Stomach (tissue), 4 donors: ENCODE data around the gene SIRPB2.

Source experiments
- EP300 ChIP-seq: sonication (generic); formaldehyde crosslinking; IDR thresholded peaks from one replicate; pipeline ENCODE4 v1.6.1; 2017; ENCODE audit warnings: antibody characterized with exemption
- POLR2A ChIP-seq, 4 donors: fragments of 450-650 bp; IDR thresholded peaks; one replicate each; pipeline ENCODE4 v1.6.1; 2016; ENCODE audit warnings: antibody characterized with exemption in 4 of 4, control low read depth in 2 of 4, mild to moderate bottlenecking in 1 of 4, moderate library complexity in 1 of 4
- POLR2AphosphoS5 ChIP-seq, 3 donors: sonication (generic); formaldehyde crosslinking; IDR thresholded peaks; one replicate each; pipeline ENCODE4 v1.6.1; 2016; ENCODE audit warnings: antibody characterized with exemption in 3 of 3
- TF ChIP-seq, protein P1 (sequence below), 7 experiments: fragments of 450-650 bp in 4 of 7; fragments of 200-600 bp in 3 of 7; sonication (generic) in 3 of 7; IDR thresholded peaks; one replicate each; pipeline ENCODE4 v1.5.1; 2016 to 2019; ENCODE audit warnings: antibody characterized with exemption in 7 of 7, control low read depth in 2 of 7, mild to moderate bottlenecking in 1 of 7

DNA sequence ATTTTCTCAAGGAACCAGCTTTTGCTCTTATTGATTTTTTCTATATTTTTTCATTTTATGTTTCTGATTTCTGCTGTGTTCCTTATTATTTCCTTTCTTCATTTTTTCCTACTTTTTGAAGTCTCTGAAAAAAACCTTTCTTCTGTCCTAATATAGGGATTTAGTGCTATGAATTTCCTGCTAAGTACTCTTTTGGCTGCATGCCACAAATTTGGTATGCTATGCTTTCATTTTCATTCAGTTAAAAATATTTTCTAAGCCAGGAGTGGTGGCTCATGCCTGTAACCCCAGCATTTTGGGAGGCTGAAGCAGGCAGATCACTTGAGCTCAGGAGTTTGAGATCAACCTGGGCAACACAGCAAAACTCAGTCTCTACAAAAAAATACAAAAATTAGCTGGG, 35.7 kb upstream of the SIRPB2 start:
- TF ChIP-seq POLR2A (IDR thresholded peaks at IDR 0.05) (no peak), POLR2AphosphoS5 (IDR thresholded peaks at IDR 0.05) (no peak), EP300 (no peak)
- TF ChIP-seq, protein P1, sequence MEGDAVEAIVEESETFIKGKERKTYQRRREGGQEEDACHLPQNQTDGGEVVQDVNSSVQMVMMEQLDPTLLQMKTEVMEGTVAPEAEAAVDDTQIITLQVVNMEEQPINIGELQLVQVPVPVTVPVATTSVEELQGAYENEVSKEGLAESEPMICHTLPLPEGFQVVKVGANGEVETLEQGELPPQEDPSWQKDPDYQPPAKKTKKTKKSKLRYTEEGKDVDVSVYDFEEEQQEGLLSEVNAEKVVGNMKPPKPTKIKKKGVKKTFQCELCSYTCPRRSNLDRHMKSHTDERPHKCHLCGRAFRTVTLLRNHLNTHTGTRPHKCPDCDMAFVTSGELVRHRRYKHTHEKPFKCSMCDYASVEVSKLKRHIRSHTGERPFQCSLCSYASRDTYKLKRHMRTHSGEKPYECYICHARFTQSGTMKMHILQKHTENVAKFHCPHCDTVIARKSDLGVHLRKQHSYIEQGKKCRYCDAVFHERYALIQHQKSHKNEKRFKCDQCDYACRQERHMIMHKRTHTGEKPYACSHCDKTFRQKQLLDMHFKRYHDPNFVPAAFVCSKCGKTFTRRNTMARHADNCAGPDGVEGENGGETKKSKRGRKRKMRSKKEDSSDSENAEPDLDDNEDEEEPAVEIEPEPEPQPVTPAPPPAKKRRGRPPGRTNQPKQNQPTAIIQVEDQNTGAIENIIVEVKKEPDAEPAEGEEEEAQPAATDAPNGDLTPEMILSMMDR (IDR thresholded peaks at IDR 0.05), result no peak
